Measurements from ENCODE around the gene PPIH. TPM values are rescaled to one million over a fixed set of nuclear protein-coding genes. Genes with fewer than 3 reads are reported as not detected.

Gene PPIH
- total RNA-seq, 6 experiments from 2014 or later, result 8.1 to 14.9 (median 9.2) TPM

GRCh38 chr1:42660907-42661500 lies 2.8 kb downstream of the PPIH start:
- intact Hi-C loops (cut with DNase I), result no loop called here
- peaks cover 0 to 12% (median 2%) of the 10 kb centered on the region in 4 donors for H3K4me1 ChIP-seq
- peaks cover 0 to 27% (median 10%) of the 10 kb centered on the region in 4 donors for H3K36me3 ChIP-seq
- DNase-seq, result no peak
- no peaks in the 10 kb centered on the region for H3K27me3 ChIP-seq
- no peaks in the 10 kb centered on the region for H3K9me3 ChIP-seq
- TF ChIP-seq, protein P1, sequence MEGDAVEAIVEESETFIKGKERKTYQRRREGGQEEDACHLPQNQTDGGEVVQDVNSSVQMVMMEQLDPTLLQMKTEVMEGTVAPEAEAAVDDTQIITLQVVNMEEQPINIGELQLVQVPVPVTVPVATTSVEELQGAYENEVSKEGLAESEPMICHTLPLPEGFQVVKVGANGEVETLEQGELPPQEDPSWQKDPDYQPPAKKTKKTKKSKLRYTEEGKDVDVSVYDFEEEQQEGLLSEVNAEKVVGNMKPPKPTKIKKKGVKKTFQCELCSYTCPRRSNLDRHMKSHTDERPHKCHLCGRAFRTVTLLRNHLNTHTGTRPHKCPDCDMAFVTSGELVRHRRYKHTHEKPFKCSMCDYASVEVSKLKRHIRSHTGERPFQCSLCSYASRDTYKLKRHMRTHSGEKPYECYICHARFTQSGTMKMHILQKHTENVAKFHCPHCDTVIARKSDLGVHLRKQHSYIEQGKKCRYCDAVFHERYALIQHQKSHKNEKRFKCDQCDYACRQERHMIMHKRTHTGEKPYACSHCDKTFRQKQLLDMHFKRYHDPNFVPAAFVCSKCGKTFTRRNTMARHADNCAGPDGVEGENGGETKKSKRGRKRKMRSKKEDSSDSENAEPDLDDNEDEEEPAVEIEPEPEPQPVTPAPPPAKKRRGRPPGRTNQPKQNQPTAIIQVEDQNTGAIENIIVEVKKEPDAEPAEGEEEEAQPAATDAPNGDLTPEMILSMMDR (IDR thresholded peaks at IDR 0.05), result no peak
- TF ChIP-seq POLR2A (IDR thresholded peaks at IDR 0.05), result no peak
- H3K4me3 ChIP-seq, result no peak overlapping the region
- ATAC-seq, result no peak
- no peak overlapping the region for H3K27ac ChIP-seq
- 59% methylated on average over 3 of the region's 3 CpGs for WGBS (ENCODE audit: insufficient coverage, low coverage, low lambda C conversion rate, missing lambda C conversion rate)

GRCh38 chr1:42669936-42670335 lies 11.7 kb downstream of the PPIH start:
- ATAC-seq, result no peak
- TF ChIP-seq POLR2A (IDR thresholded peaks at IDR 0.05), result no peak
- TF ChIP-seq, protein P1 (IDR thresholded peaks at IDR 0.05), result no peak
- Histone ChIP-seq H3K4me1 (peaks cover 0 to 6% (median 2%) of the 10 kb centered on the region in 4 donors), H3K4me3 (no peak overlapping the region), H3K9me3 (no peaks in the 10 kb centered on the region), H3K36me3 (peaks cover 0 to 31% (median 14%) of the 10 kb centered on the region in 4 donors), H3K27me3 (no peaks in the 10 kb centered on the region), H3K27ac (no peak overlapping the region)
- intact Hi-C loops (cut with DNase I), result no loop called here
- no peak for DNase-seq
- WGBS (ENCODE audit: insufficient coverage, low coverage, low lambda C conversion rate, missing lambda C conversion rate), result 98% methylated on average over 3 of the region's 3 CpGs

GRCh38 chr1:42670425-42670824 lies 12.2 kb downstream of the PPIH start:
- TF ChIP-seq, protein P1 (IDR thresholded peaks at IDR 0.05), result no peak
- TF ChIP-seq POLR2A (IDR thresholded peaks at IDR 0.05), result no peak
- WGBS (ENCODE audit: insufficient coverage, low coverage, low lambda C conversion rate, missing lambda C conversion rate), result 100% methylated on average over 3 of the region's 4 CpGs
- H3K4me3 ChIP-seq, result no peak overlapping the region
- no peak overlapping the region for H3K27ac ChIP-seq
- no peak for ATAC-seq
- no peaks in the 10 kb centered on the region for H3K9me3 ChIP-seq
- H3K36me3 ChIP-seq, result peaks cover 0 to 29% (median 12%) of the 10 kb centered on the region in 4 donors
- peaks cover 0 to 6% (median 2%) of the 10 kb centered on the region in 4 donors for H3K4me1 ChIP-seq
- intact Hi-C loops (cut with DNase I), result no loop called here
- DNase-seq, result no peak
- no peaks in the 10 kb centered on the region for H3K27me3 ChIP-seq

GRCh38 chr1:42674214-42674613 lies 16.0 kb downstream of the PPIH start:
- DNase-seq, result no peak
- Histone ChIP-seq H3K27ac (peak overlapping the region in 1 of 3 donors; percentile 24), H3K4me3 (no peak overlapping the region)

More at GRCh38 chr1:42674214-42674613, 16.0 kb downstream of the PPIH start:
- H3K4me1 ChIP-seq, result peaks cover 0 to 6% (median 2%) of the 10 kb centered on the region in 4 donors
- intact Hi-C loops (cut with DNase I), result no loop called here
- peak; percentile 38 to 71 (median 52) for ATAC-seq
- TF ChIP-seq POLR2A (IDR thresholded peaks at IDR 0.05), result no peak
- TF ChIP-seq, protein P1 (IDR thresholded peaks at IDR 0.05), result no peak
- H3K9me3 ChIP-seq, result no peaks in the 10 kb centered on the region
- H3K36me3 ChIP-seq, result peaks cover 0 to 6% (median 0%) of the 10 kb centered on the region in 4 donors
- no peaks in the 10 kb centered on the region for H3K27me3 ChIP-seq
